Keratinocyte (primary cell): Measurements from ENCODE around the gene PRKN. TPM values are rescaled to one million over a fixed set of nuclear protein-coding genes. Genes with fewer than 3 reads are reported as not detected.

Source experiments
- DNase-seq: peaks from one replicate; pipeline ENCODE4 v3.0.0-alpha.2; 2011; ENCODE audit warnings: low read depth, missing footprints, low spot score
- FAIRE-seq: peaks from 2 replicates; lab custom pipeline; 2011; peaks lifted over from hg19 to GRCh38; lab: Jason Lieb, UNC
- H2AFZ ChIP-seq: 2 replicates; pipeline ENCODE4 v1.6.0; 2012; ENCODE audit warnings: low read length, control low read depth, inconsistent platforms; ENCODE audit not compliant: control insufficient read depth
- H3K27ac ChIP-seq: 2 replicates; pipeline ENCODE4 v1.5.1; 2011; ENCODE audit warnings: low read length; ENCODE audit not compliant: control insufficient read depth, insufficient read depth
- H3K27me3 ChIP-seq: 3 replicates; pipeline ENCODE4 v1.6.0; 2011; ENCODE audit warnings: low read length; ENCODE audit not compliant: control insufficient read depth, insufficient read depth; ENCODE audit errors: extremely low read depth
- H3K36me3 ChIP-seq, 2 experiments: 2 replicates in 1 of 2; 3 replicates in 1 of 2; pipeline ENCODE4 v1.5.1; 2011; ENCODE audit warnings: low read length in 2 of 2, mild to moderate bottlenecking in 1 of 2; ENCODE audit not compliant: control insufficient read depth in 2 of 2, insufficient read depth in 2 of 2; ENCODE audit errors: extremely low read depth in 1 of 2
- H3K4me1 ChIP-seq: 3 replicates; pipeline ENCODE4 v1.5.1; 2011; ENCODE audit warnings: low read length; ENCODE audit not compliant: control insufficient read depth, insufficient read depth; ENCODE audit errors: extremely low read depth
- H3K4me2 ChIP-seq: 3 replicates; pipeline ENCODE4 v1.6.0; 2011; ENCODE audit warnings: low read depth, low read length; ENCODE audit not compliant: control insufficient read depth, insufficient read depth; ENCODE audit errors: extremely low read depth
- H3K4me3 ChIP-seq, 3 experiments: fragments of 200-600 bp in 1 of 3; sonication (generic) in 1 of 3; 2 replicates in 2 of 3; 3 replicates in 1 of 3; pipeline ENCODE4 v1.5.1; 2011 to 2016; ENCODE audit warnings: low read length in 3 of 3, mild to moderate bottlenecking in 3 of 3, control low read depth in 2 of 3, inconsistent platforms in 1 of 3, low read depth in 1 of 3, mixed read lengths in 1 of 3, mixed run types in 1 of 3, moderate library complexity in 1 of 3; ENCODE audit not compliant: control insufficient read depth in 2 of 3, insufficient read depth in 2 of 3; ENCODE audit errors: extremely low read depth in 1 of 3
- H3K79me2 ChIP-seq: 2 replicates; pipeline ENCODE4 v1.6.0; 2012; ENCODE audit warnings: low read length; ENCODE audit not compliant: control insufficient read depth, insufficient read depth
- H3K9ac ChIP-seq: 3 replicates; pipeline ENCODE4 v1.6.0; 2011; ENCODE audit warnings: low read length; ENCODE audit not compliant: control insufficient read depth, insufficient read depth; ENCODE audit errors: extremely low read depth
- H3K9me1 ChIP-seq: 3 replicates; pipeline ENCODE4 v1.6.0; 2011; ENCODE audit warnings: low read length; ENCODE audit not compliant: control insufficient read depth, insufficient read depth; ENCODE audit errors: extremely low read depth
- H3K9me3 ChIP-seq: 2 replicates; pipeline ENCODE4 v1.5.1; 2012; ENCODE audit warnings: low read depth, low read length; ENCODE audit not compliant: control insufficient read depth
- H4K20me1 ChIP-seq: 3 replicates; pipeline ENCODE4 v1.6.0; 2011; ENCODE audit warnings: low read length; ENCODE audit not compliant: control insufficient read depth, insufficient read depth; ENCODE audit errors: extremely low read depth
- CTCF ChIP-seq, 3 experiments: IDR thresholded peaks in 1 of 3; conservative IDR thresholded peaks in 1 of 3; optimal IDR thresholded peaks in 1 of 3; 2 replicates in 2 of 3; 3 replicates in 1 of 3; pipeline versions ENCODE3 to v1.5.1; 2011; ENCODE audit warnings: low read length in 3 of 3, mild to moderate bottlenecking in 3 of 3, moderate library complexity in 2 of 3, control low read depth in 1 of 3, inconsistent platforms in 1 of 3; ENCODE audit not compliant: insufficient read depth in 2 of 3; ENCODE audit errors: extremely low read depth in 1 of 3
- EZH2 ChIP-seq: IDR thresholded peaks from one replicate; pipeline ENCODE4 v1.6.1; 2012; ENCODE audit warnings: inconsistent platforms, mild to moderate bottlenecking, low read length, moderate library complexity
- dilution Hi-C: fragments of 300-500 bp; cut with MboI; formaldehyde crosslinking; loops from one replicate; pipeline ENCODE4 v1.7.0; 2020; ENCODE audit warnings: low sequenced_read_pairs; ENCODE audit not compliant: extremely low pct_ligation_motif_present
- polyA plus RNA-seq, 5 experiments: library from polyadenylated mRNA; depleted of rRNA in 3 of 5; stranded (reverse) in 3 of 5; stranded (forward) in 1 of 5; unstranded in 1 of 5; fragments of >200 nt; gene quantifications; 1 replicate in 1 of 5; 2 replicates in 3 of 5; 3 replicates in 1 of 5; pipeline versions ENCODE4 v1.2.1 to v1.2.3, GENCODE V29; 2011 to 2012; ENCODE audit warnings: missing spikeins in 2 of 5, low read depth in 1 of 5, low replicate concordance in 1 of 5

Gene PRKN
- polyA plus RNA-seq, 1 donor (not counting 4 experiments of a cell fraction or from before 2014, with no cell fraction given), result 0.67 TPM

GRCh38 chr6:162715601-162716000, 12.0 kb downstream of the PRKN start:
- DNase-seq (no peak), FAIRE-seq (no peak)
- Histone ChIP-seq H3K4me1 (no peaks in the 10 kb centered on the region), H2AFZ (no peak overlapping the region), H3K9ac (no peak overlapping the region), H4K20me1 (no peaks in the 10 kb centered on the region), H3K9me3 (no peaks in the 10 kb centered on the region), H3K9me1 (no peaks in the 10 kb centered on the region), H3K27ac (no peak overlapping the region), H3K27me3 (no peaks in the 10 kb centered on the region), H3K79me2 (no peaks in the 10 kb centered on the region), H3K4me3 (no peak overlapping the region), H3K36me3 (no peaks in the 10 kb centered on the region), H3K4me2 (no peak overlapping the region)
- TF ChIP-seq EZH2, result no peak
- TF ChIP-seq CTCF (optimal IDR thresholded peaks at IDR 0.05 in 1 of 3, IDR thresholded peaks at IDR 0.05 in 1 of 3, conservative IDR thresholded peaks at IDR 0.05 in 1 of 3; ENCODE audit: extremely low read depth in 1 of 3, insufficient read depth in 2 of 3, low read length in 3 of 3), result no peak
- dilution Hi-C loops, result no loop called here

GRCh38 chr6:162713974-162714780, 13.4 kb downstream of the PRKN start:
- FAIRE-seq, result no peak
- H3K27ac ChIP-seq, result no peak overlapping the region

More at GRCh38 chr6:162713974-162714780, 13.4 kb downstream of the PRKN start:
- H3K36me3 ChIP-seq, result no peaks in the 10 kb centered on the region
- no peaks in the 10 kb centered on the region for H3K9me3 ChIP-seq
- no peaks in the 10 kb centered on the region for H3K27me3 ChIP-seq
- no peak overlapping the region for H3K4me2 ChIP-seq
- H4K20me1 ChIP-seq, result no peaks in the 10 kb centered on the region
- H2AFZ ChIP-seq, result no peak overlapping the region
- no peaks in the 10 kb centered on the region for H3K9me1 ChIP-seq
- TF ChIP-seq CTCF (optimal IDR thresholded peaks at IDR 0.05 in 1 of 3, IDR thresholded peaks at IDR 0.05 in 1 of 3, conservative IDR thresholded peaks at IDR 0.05 in 1 of 3; ENCODE audit: extremely low read depth in 1 of 3, insufficient read depth in 2 of 3, low read length in 3 of 3) (no peak), EZH2 (no peak)
- H3K9ac ChIP-seq, result no peak overlapping the region
- no peaks in the 10 kb centered on the region for H3K4me1 ChIP-seq
- H3K79me2 ChIP-seq, result no peaks in the 10 kb centered on the region
- dilution Hi-C loops, result no loop called here
- DNase-seq, result no peak
- no peak overlapping the region for H3K4me3 ChIP-seq
